Activated T-helper 1 cell treated with anti-CD3 and anti-CD28 coated beads, Interleukin-2, amount 50 U/mL, for 16 hours (primary cell): Measurements from ENCODE around the gene RASSF4.

Source experiments
- DNase-seq, 2 donors: peaks; one replicate each; pipeline ENCODE4 v3.0.0-alpha.2; 2020; ENCODE audit warnings: low read depth in 1 of 2, low spot score in 1 of 2

Gene RASSF4

GRCh38 chr10:44947371-44948152 lies 12.0 kb upstream of the RASSF4 start:
- DNase-seq = no peak

DNA sequence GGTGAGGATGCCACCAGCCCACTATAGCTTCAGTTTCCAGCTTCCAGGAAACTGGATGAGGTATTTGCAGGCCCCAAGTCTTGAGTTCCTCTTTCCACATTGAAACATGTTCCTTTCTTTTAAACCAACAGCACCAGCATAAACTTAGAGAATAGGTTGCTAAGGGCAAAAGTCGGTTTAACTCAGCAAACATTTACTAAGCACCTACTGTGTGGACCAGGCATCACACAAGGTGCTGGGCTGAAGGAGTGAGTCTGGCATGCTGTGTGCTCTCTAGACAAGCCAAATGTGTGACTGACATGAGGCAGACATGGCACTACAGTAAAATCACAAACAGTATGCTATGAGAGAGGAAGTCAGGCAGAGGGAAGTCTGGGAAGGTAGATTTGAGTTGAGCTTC lies 11.0 kb upstream of the RASSF4 start:
- DNase-seq = no peak

- no peak for DNase-seq
Measured at GRCh38 chr10:44949127-44949802, 10.3 kb upstream of the RASSF4 start.

DNA sequence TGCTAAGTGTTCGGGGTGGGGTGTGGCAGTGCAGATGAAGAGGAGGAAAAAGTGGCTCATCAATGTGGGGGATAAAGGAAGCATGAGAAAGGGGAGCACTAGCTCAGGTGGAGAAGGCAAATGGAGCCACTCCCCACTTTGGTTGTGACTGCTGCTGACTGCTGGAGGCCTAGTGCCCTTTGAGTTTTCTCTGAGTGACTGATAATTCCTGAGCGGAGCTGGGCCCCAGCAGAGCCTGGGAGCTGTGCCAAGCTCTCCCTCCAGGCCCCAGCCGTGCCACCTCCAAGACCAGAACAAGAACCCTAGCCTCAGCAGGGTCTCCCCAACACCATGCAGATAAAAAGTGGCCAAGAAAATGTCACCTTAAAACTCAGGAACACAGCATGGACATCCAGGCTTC lies 9.7 kb upstream of the RASSF4 start:
- no peak for DNase-seq

GRCh38 chr10:44950326-44951225 lies 9.0 kb upstream of the RASSF4 start:
- DNase-seq = no peak

GRCh38 chr10:44951576-44952226 lies 7.9 kb upstream of the RASSF4 start:
- no peak for DNase-seq

GRCh38 chr10:44952779-44953231 lies 6.8 kb upstream of the RASSF4 start:
- no peak for DNase-seq

- DNase-seq = no peak
Measured at GRCh38 chr10:44954042-44954441, 5.6 kb upstream of the RASSF4 start.

DNA sequence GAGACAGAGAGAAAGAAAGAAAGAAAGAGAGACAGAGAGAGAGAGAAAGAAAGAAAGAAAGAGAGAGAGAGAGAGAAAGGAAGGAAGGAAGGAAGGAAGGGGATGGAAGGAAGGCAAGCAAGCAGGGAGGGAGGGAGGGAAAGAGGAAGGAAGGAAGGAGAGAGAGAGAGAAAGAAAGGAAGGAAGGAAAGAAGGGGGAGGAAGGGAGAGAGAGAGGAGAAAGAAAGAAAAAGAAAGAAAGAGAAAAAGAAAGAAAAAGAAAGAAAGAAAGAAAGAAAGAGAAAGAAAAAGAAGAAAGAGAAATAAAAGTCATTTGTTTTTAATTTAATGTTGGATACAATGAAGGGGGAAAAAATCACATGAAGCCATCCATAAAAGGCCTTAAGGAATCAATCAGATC lies 4.6 kb upstream of the RASSF4 start:
- no peak for DNase-seq

- no peak for DNase-seq
Measured at GRCh38 chr10:44955413-44956070, 4.1 kb upstream of the RASSF4 start.

- no peak for DNase-seq
Measured at GRCh38 chr10:44956226-44956625, 3.4 kb upstream of the RASSF4 start.

GRCh38 chr10:44956717-44957706 lies 2.6 kb upstream of the RASSF4 start:
- no peak for DNase-seq

DNA sequence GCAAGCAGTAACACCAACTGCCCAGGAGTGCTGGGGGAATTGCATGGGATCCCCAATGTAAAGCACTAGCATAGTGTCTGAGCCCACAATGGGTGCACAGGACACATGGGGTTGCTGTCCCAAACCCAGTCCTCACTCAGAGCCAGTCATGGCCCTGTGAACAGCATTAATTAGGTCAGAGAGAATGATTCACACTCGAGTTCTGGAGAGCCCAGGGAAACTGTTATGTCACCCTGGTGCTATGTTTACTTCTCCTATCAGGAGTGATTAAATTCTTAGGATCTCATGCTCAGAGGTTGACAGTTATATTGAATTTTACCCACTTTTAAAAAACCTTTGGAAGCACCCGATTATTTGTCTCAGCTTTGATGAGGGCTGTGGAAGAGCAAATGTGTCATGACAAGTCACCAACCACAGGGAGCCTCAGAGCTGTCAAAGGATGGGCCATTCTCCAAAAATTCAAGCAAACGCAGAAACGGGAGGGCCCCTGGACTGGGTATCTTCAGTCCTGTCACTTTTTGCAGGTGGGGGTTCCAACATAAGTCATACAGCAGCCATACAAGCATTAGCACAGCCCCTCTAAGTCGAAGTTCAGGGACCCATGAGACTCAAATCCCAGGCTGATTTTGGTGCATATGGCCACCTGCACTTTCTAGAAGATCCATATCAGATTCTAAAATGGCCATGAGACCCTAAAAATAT lies 1.3 kb upstream of the RASSF4 start:
- no peak for DNase-seq

DNA sequence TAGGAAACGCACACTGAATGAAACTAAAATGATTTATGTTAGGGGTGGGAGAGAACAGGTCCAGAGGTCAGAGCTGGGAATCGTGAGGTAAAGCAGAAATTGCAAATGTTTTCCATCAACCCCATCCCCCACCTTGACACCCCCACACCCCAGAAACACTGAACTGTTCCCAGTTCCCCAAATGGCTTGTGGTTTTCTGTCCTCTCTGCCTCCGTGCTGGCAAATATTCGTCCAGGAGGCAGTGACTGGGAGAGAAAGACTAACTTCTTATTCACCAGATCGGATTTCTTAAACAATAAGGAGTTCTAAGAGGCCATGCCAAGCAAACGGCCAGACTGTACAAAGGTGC lies 730 bp upstream of the RASSF4 start:
- no peak for DNase-seq

DNA sequence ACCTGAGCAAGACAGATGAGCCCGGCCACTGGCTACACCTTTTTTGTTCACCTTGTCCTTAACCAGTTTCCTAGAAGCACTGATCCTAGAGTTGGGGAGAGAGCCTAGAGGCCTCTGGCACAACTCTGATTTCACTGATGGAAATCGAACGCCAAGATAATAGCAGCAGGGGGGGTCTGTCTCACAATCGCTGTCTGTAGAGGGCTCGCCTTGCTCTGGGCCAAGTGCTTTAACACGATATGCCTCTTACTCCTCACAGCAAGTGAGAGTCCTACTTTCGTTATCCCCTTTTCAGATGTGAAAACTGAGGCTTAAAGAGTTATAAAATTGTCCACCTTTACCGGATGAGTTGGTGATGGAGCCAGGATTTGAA lies 472 bp downstream of the RASSF4 start:
- no peak for DNase-seq

- no peak for DNase-seq
Measured at GRCh38 chr10:44960482-44961229, 1.1 kb downstream of the RASSF4 start.

DNA sequence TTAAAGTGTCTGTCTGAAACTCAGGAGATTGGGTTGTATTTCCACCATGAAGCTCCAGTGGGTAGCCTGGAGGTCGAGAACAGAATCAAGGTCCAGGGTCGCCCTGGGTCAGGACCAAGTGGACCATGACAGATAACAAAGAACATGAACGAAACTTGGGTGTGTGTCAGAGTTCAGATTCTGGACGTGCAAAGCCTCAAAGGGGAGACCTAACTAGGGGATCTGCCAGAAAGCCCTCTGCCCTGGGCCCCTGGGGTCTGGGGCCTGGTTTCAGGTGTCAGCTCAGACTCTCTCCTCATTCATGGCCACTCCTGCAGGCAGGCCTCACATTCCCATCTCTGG lies 1.6 kb downstream of the RASSF4 start:
- no peak for DNase-seq
